Loucy (cell line): ENCODE data around the gene MAP3K13.
"Not testable (repeated sequence)": the region's sequence is repeated elsewhere in the genome, so short reads cannot be mapped to it uniquely, and the experiment has no call there.

Experiments used
- H2AFZ ChIP-seq: fragments of 200-600 bp; sonication (generic); 2 replicates; pipeline ENCODE4 v1.6.0; 2016; ENCODE audit warnings: antibody characterized with exemption, mild to moderate bottlenecking, low read length, moderate library complexity
- H3F3A ChIP-seq: fragments of 200-600 bp; 2 replicates; pipeline ENCODE4 v1.6.0; 2016; ENCODE audit warnings: antibody characterized with exemption, low read depth, mild to moderate bottlenecking
- H3K27me3 ChIP-seq: fragments of 200-600 bp; sonication (generic); 2 replicates; pipeline ENCODE4 v1.6.1; 2014; ENCODE audit warnings: low read length, mild to moderate bottlenecking; ENCODE audit not compliant: insufficient read depth, poor library complexity, severe bottlenecking
- H3K36me3 ChIP-seq: fragments of 200-600 bp; sonication (generic); 2 replicates; pipeline ENCODE4 v1.6.1; 2016; ENCODE audit warnings: low read length; ENCODE audit not compliant: insufficient read depth
- H3K4me1 ChIP-seq: fragments of 200-600 bp; sonication (generic); 2 replicates; pipeline ENCODE4 v1.5.1; 2014; ENCODE audit warnings: low read length, mild to moderate bottlenecking; ENCODE audit not compliant: insufficient read depth, poor library complexity, severe bottlenecking
- H3K4me2 ChIP-seq: fragments of 200-600 bp; sonication (generic); 2 replicates; pipeline ENCODE4 v1.6.0; 2014; ENCODE audit warnings: antibody characterized with exemption, low read length, low read depth, mild to moderate bottlenecking; ENCODE audit not compliant: poor library complexity, severe bottlenecking
- H3K4me3 ChIP-seq: fragments of 200-600 bp; sonication (generic); 2 replicates; pipeline ENCODE4 v1.5.1; 2014; ENCODE audit warnings: low read length, mild to moderate bottlenecking, mixed read lengths; ENCODE audit not compliant: poor library complexity, severe bottlenecking
- H3K79me2 ChIP-seq: fragments of 200-600 bp; sonication (generic); 2 replicates; pipeline ENCODE4 v1.6.1; 2014; ENCODE audit warnings: low read length; ENCODE audit not compliant: insufficient read depth
- H3K9ac ChIP-seq: fragments of 200-600 bp; sonication (generic); 2 replicates; pipeline ENCODE4 v1.6.0; 2014; ENCODE audit warnings: mild to moderate bottlenecking, low read depth, low read length, moderate library complexity; ENCODE audit not compliant: poor library complexity, severe bottlenecking
- H3K9me2 ChIP-seq: fragments of 200-600 bp; sonication (generic); replicated peaks from 2 replicates; pipeline ENCODE4 v1.6.1; 2016; ENCODE audit warnings: low read depth, low read length, mixed read lengths
- H3K9me3 ChIP-seq: fragments of 200-600 bp; sonication (generic); 2 replicates; pipeline ENCODE4 v1.6.1; 2014; ENCODE audit warnings: mild to moderate bottlenecking, antibody characterized with exemption, low read length, low read depth; ENCODE audit not compliant: insufficient read depth
- H4K20me1 ChIP-seq: fragments of 200-600 bp; sonication (generic); 2 replicates; pipeline ENCODE4 v1.6.0; 2014; ENCODE audit warnings: antibody characterized with exemption, low read length, mild to moderate bottlenecking; ENCODE audit not compliant: insufficient read depth, poor library complexity, severe bottlenecking
- EZH2phosphoT487 ChIP-seq: fragments of 200-600 bp; IDR thresholded peaks from 2 replicates; pipeline ENCODE4 v1.6.1; 2018; ENCODE audit warnings: antibody characterized with exemption, mild to moderate bottlenecking, moderate library complexity, borderline replicate concordance
- TF ChIP-seq, protein P1 (sequence below): fragments of 200-600 bp; sonication (generic); conservative IDR thresholded peaks from 2 replicates; pipeline ENCODE4 v1.5.1; 2014; ENCODE audit warnings: mild to moderate bottlenecking, antibody characterized with exemption, low read length

The MAP3K13 gene

DNA sequence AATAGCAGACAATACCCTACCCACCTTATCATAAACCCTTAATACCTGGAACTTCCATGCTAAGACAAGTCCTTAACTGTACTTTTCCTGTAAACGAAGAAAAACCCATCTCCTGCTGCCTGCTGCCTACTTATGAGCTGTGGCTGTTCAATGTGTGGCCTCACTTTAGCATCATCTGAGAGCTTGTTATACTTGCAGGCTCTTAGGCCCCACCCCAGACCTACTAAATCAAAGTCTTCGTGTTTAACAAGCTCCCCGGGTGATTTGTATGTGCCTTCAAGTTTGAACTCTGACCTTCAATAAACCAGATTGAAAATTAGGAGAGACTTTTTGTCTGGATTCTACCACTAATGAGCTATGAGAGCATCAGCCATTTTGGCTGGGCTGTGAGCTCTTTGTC, 106.6 kb downstream of the MAP3K13 start:
- no peak overlapping the region for H2AFZ ChIP-seq
- no peaks in the 10 kb centered on the region for H3K79me2 ChIP-seq
- H3K4me2 ChIP-seq = no peak overlapping the region
- TF ChIP-seq, protein P1, sequence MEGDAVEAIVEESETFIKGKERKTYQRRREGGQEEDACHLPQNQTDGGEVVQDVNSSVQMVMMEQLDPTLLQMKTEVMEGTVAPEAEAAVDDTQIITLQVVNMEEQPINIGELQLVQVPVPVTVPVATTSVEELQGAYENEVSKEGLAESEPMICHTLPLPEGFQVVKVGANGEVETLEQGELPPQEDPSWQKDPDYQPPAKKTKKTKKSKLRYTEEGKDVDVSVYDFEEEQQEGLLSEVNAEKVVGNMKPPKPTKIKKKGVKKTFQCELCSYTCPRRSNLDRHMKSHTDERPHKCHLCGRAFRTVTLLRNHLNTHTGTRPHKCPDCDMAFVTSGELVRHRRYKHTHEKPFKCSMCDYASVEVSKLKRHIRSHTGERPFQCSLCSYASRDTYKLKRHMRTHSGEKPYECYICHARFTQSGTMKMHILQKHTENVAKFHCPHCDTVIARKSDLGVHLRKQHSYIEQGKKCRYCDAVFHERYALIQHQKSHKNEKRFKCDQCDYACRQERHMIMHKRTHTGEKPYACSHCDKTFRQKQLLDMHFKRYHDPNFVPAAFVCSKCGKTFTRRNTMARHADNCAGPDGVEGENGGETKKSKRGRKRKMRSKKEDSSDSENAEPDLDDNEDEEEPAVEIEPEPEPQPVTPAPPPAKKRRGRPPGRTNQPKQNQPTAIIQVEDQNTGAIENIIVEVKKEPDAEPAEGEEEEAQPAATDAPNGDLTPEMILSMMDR = no peak
- TF ChIP-seq EZH2phosphoT487 = no peak
- no peak overlapping the region for H3K9ac ChIP-seq
- no peaks in the 10 kb centered on the region for H3K27me3 ChIP-seq
- no peak overlapping the region for H3K4me3 ChIP-seq
- H3K36me3 ChIP-seq = peaks cover 3% of the 10 kb centered on the region; the same call in 1 of the 2 replicates
- no peaks in the 10 kb centered on the region for H3K9me3 ChIP-seq
- no peaks in the 10 kb centered on the region for H4K20me1 ChIP-seq
- H3F3A ChIP-seq = no peaks in the 10 kb centered on the region
- H3K9me2 ChIP-seq = no peaks in the 10 kb centered on the region
- no peaks in the 10 kb centered on the region for H3K4me1 ChIP-seq

DNA sequence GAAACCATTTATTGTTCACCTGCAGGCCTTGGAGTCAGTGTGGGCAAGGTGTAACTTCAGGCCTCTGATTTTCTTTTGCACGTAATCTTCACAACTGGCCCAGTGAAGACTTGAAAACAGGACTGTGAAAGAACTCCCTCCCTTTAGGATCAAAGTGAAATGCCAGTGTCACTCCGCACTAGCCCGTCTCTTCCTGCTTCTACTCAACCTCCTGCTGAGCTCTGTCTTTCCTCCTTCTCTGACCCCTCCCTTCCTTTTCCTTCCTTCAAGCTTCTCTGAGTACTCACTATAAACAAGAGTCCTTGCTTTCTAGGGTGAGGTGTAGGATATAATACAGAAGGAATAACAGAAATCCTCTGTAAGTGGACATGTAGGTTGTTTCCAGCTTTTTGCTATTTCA, 107.4 kb downstream of the MAP3K13 start:
- no peaks in the 10 kb centered on the region for H3K9me2 ChIP-seq

DNA sequence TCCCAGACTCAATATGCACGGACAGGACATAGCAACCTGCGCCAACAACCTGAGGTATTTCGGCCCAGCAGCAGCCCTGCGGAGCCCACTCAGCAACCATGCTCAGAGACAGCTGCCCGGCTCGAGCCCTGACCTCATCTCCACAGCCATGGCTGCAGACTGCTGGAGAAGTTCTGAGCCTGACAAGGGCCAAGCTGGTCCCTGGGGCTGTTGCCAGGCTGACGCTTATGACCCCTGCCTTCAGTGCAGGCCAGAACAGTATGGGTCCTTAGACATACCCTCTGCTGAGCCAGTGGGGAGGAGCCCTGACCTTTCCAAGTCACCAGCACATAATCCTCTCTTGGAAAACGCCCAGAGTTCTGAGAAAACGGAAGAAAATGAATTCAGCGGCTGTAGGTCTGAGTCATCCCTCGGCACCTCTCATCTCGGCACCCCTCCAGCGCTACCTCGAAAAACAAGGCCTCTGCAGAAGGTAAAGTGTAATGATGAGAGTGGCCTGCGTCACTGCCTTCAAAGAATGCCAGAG, 110.4 kb downstream of the MAP3K13 start:
- no peaks in the 10 kb centered on the region for H3F3A ChIP-seq
- no peak overlapping the region for H3K4me3 ChIP-seq
- no peaks in the 10 kb centered on the region for H3K9me3 ChIP-seq
- H3K9ac ChIP-seq = no peak overlapping the region
- H4K20me1 ChIP-seq = no peaks in the 10 kb centered on the region
- H3K4me1 ChIP-seq = no peaks in the 10 kb centered on the region
- H3K9me2 ChIP-seq = no peaks in the 10 kb centered on the region
- no peak overlapping the region for H2AFZ ChIP-seq
- H3K4me2 ChIP-seq = no peak overlapping the region
- no peaks in the 10 kb centered on the region for H3K36me3 ChIP-seq
- H3K27me3 ChIP-seq = no peaks in the 10 kb centered on the region
- TF ChIP-seq, protein P1 = no peak
- no peaks in the 10 kb centered on the region for H3K79me2 ChIP-seq

More for the DNA sequence above, 107.4 kb downstream of the MAP3K13 start:
- H3K9me3 ChIP-seq = no peaks in the 10 kb centered on the region
- no peaks in the 10 kb centered on the region for H3K79me2 ChIP-seq
- no peak overlapping the region for H3K4me3 ChIP-seq
- peaks cover 3% of the 10 kb centered on the region; the same call in 1 of the 2 replicates for H3K36me3 ChIP-seq
- no peaks in the 10 kb centered on the region for H3K4me1 ChIP-seq
- no peaks in the 10 kb centered on the region for H3F3A ChIP-seq
- no peak for TF ChIP-seq EZH2phosphoT487
- TF ChIP-seq, protein P1 = no peak
- H2AFZ ChIP-seq = no peak overlapping the region
- H4K20me1 ChIP-seq = no peaks in the 10 kb centered on the region
- no peaks in the 10 kb centered on the region for H3K27me3 ChIP-seq
- H3K9ac ChIP-seq = no peak overlapping the region
- no peak overlapping the region for H3K4me2 ChIP-seq

DNA sequence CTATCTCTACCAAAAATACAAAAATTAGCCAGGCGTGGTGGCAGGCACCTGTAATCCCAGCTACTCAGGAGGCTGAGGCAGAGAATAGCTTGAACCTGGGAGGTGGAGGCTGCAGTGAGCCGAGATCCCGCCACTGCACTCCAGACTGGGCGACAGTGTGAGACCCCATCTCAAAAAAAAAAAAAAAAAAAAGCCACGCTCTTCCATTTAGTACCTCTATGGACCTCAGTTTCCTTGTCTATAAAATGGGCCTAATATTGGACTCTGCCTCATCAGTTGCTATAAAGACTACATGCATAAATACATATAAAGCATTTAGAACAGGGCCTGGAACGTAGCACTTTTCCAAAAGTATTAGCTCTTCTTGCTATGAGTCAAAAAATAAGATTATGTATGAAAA, 112.0 kb downstream of the MAP3K13 start:
- H2AFZ ChIP-seq, H3K9me2 ChIP-seq, H3K27me3 ChIP-seq, H4K20me1 ChIP-seq, H3K79me2 ChIP-seq, H3K4me1 ChIP-seq, H3K4me3 ChIP-seq, H3K9me3 ChIP-seq, H3K36me3 ChIP-seq, H3K9ac ChIP-seq, H3K4me2 ChIP-seq, H3F3A ChIP-seq: not testable (repeated sequence)
